22Rv1 (cell line): ENCODE measurements around the gene CCDC80.

Experiments
- CTCF ChIP-seq: fragments of 450-650 bp; IDR thresholded peaks from 2 replicates; pipeline ENCODE4 v1.5.1; 2017; ENCODE audit warnings: mild to moderate bottlenecking
- ZFX ChIP-seq: fragments of 450-650 bp; IDR thresholded peaks from 2 replicates; pipeline ENCODE4 v1.6.1; 2017; ENCODE audit warnings: antibody characterized with exemption, borderline replicate concordance

GRCh38 chr3:112687616-112688015 is 46.7 kb upstream of the CCDC80 start:
- no peak for TF ChIP-seq CTCF
- no peak for TF ChIP-seq ZFX
